GM12878 (cell line): Measurements from ENCODE around the gene CD55. TPM values are rescaled to one million over a fixed set of nuclear protein-coding genes. Genes with fewer than 3 reads are reported as not detected.

Experiments used
- JUNB ChIP-seq: IDR thresholded peaks from 2 replicates; pipeline ENCODE4 v1.6.1; 2016; ENCODE audit warnings: antibody characterized with exemption, mild to moderate bottlenecking
- KAT2A ChIP-seq: conservative IDR thresholded peaks from 2 replicates; pipeline ENCODE4 v1.6.1; 2011; ENCODE audit warnings: low read depth, low read length; ENCODE audit not compliant: control insufficient read depth
- NFXL1 ChIP-seq: fragments of 450-650 bp; IDR thresholded peaks from 2 replicates; pipeline ENCODE4 v1.6.1; 2017; ENCODE audit warnings: antibody characterized with exemption, mild to moderate bottlenecking, borderline replicate concordance
- TCF12 ChIP-seq: IDR thresholded peaks from 2 replicates; pipeline ENCODE4 v1.6.1; 2011; ENCODE audit warnings: low read depth, mild to moderate bottlenecking, low read length
- ZNF24 ChIP-seq: fragments of 450-650 bp; IDR thresholded peaks from 2 replicates; pipeline ENCODE4 v1.6.1; 2017; ENCODE audit warnings: antibody characterized with exemption, mild to moderate bottlenecking
- polyA plus RNA-seq, 11 experiments: library from polyadenylated mRNA; depleted of rRNA in 4 of 11; unstranded in 6 of 11; stranded (reverse) in 5 of 11; fragments of >200 nt; fragmentation: Nextera tagmentation in 4 of 11; fragmentation: Illumina TruSeq in 1 of 11; extraction: Ambion mirVana in 4 of 11; extraction: Trizol in 1 of 11; gene quantifications; 1 replicate in 1 of 11; 2 replicates in 10 of 11; pipeline versions ENCODE4 v1.2.1 to v1.2.3, GENCODE V29; 2011 to 2016; ENCODE audit warnings: inconsistent platforms in 2 of 11, missing spikeins in 2 of 11, low read depth in 1 of 11
- total RNA-seq, 4 experiments: library from RNA; depleted of rRNA in 3 of 4; stranded (reverse); fragments of >200 nt in 3 of 4; fragmentation: Illumina TruSeq in 1 of 4; extraction: Trizol in 1 of 4; gene quantifications; 2 replicates each; pipeline versions ENCODE4 v1.2.1 to v1.2.3, GENCODE V29; 2013 to 2021
- TF ChIP-seq, protein P1 (sequence below): IDR thresholded peaks from 2 replicates; pipeline ENCODE4 v1.6.1; 2012; ENCODE audit warnings: improper control_type of control experiment, low read depth, low read length; ENCODE audit not compliant: insufficient replicate concordance
- TF ChIP-seq, protein P2 (sequence below): IDR thresholded peaks from 2 replicates; pipeline ENCODE4 v1.6.1; 2012; ENCODE audit warnings: mild to moderate bottlenecking, low read depth, low read length
- TF ChIP-seq, protein P3 (sequence below): fragments of 450-650 bp; IDR thresholded peaks from 2 replicates; pipeline ENCODE4 v1.6.1; 2016; ENCODE audit warnings: mild to moderate bottlenecking
- TF ChIP-seq, protein P4 (sequence below): IDR thresholded peaks from 2 replicates; pipeline ENCODE4 v1.6.1; 2011; ENCODE audit warnings: borderline replicate concordance, low read depth, mild to moderate bottlenecking, moderate library complexity, low read length; ENCODE audit not compliant: insufficient read depth, poor library complexity, severe bottlenecking
- TF ChIP-seq, protein P5 (sequence below): IDR thresholded peaks from 2 replicates; pipeline ENCODE4 v1.6.1; 2012; ENCODE audit warnings: low read depth, low read length, improper control_type of control experiment

CD55 gene
- total and polyA plus RNA-seq, 10 of the 15 experiments (the other 5 are each of a cell fraction or from before 2014, with no cell fraction given): 5.2 to 46.5 (median 15.1) TPM

DNA sequence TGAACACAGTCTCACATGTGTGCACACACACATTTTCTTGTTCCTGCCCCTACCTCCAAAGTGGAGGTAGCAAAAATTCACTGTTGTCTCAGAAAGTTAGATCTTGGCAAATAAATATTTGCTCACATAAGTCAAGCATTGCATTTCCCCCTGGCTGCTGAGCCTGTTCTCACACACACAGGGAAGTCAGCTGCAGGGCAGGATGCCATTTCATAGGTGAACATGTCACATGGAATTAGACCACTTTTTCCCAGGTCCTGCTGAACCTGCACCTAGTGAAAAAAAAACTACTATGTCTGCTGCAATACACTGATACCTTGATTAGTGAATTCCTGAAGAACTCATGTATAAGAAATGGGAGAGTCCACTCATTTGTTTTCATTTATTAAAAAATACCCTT is 5.3 kb upstream of the CD55 start (continued):
- TF ChIP-seq, protein P1, sequence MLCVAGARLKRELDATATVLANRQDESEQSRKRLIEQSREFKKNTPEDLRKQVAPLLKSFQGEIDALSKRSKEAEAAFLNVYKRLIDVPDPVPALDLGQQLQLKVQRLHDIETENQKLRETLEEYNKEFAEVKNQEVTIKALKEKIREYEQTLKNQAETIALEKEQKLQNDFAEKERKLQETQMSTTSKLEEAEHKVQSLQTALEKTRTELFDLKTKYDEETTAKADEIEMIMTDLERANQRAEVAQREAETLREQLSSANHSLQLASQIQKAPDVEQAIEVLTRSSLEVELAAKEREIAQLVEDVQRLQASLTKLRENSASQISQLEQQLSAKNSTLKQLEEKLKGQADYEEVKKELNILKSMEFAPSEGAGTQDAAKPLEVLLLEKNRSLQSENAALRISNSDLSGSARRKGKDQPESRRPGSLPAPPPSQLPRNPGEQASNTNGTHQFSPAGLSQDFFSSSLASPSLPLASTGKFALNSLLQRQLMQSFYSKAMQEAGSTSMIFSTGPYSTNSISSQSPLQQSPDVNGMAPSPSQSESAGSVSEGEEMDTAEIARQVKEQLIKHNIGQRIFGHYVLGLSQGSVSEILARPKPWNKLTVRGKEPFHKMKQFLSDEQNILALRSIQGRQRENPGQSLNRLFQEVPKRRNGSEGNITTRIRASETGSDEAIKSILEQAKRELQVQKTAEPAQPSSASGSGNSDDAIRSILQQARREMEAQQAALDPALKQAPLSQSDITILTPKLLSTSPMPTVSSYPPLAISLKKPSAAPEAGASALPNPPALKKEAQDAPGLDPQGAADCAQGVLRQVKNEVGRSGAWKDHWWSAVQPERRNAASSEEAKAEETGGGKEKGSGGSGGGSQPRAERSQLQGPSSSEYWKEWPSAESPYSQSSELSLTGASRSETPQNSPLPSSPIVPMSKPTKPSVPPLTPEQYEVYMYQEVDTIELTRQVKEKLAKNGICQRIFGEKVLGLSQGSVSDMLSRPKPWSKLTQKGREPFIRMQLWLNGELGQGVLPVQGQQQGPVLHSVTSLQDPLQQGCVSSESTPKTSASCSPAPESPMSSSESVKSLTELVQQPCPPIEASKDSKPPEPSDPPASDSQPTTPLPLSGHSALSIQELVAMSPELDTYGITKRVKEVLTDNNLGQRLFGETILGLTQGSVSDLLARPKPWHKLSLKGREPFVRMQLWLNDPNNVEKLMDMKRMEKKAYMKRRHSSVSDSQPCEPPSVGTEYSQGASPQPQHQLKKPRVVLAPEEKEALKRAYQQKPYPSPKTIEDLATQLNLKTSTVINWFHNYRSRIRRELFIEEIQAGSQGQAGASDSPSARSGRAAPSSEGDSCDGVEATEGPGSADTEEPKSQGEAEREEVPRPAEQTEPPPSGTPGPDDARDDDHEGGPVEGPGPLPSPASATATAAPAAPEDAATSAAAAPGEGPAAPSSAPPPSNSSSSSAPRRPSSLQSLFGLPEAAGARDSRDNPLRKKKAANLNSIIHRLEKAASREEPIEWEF: no peak
- TF ChIP-seq, protein P2, sequence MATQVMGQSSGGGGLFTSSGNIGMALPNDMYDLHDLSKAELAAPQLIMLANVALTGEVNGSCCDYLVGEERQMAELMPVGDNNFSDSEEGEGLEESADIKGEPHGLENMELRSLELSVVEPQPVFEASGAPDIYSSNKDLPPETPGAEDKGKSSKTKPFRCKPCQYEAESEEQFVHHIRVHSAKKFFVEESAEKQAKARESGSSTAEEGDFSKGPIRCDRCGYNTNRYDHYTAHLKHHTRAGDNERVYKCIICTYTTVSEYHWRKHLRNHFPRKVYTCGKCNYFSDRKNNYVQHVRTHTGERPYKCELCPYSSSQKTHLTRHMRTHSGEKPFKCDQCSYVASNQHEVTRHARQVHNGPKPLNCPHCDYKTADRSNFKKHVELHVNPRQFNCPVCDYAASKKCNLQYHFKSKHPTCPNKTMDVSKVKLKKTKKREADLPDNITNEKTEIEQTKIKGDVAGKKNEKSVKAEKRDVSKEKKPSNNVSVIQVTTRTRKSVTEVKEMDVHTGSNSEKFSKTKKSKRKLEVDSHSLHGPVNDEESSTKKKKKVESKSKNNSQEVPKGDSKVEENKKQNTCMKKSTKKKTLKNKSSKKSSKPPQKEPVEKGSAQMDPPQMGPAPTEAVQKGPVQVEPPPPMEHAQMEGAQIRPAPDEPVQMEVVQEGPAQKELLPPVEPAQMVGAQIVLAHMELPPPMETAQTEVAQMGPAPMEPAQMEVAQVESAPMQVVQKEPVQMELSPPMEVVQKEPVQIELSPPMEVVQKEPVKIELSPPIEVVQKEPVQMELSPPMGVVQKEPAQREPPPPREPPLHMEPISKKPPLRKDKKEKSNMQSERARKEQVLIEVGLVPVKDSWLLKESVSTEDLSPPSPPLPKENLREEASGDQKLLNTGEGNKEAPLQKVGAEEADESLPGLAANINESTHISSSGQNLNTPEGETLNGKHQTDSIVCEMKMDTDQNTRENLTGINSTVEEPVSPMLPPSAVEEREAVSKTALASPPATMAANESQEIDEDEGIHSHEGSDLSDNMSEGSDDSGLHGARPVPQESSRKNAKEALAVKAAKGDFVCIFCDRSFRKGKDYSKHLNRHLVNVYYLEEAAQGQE: no peak
- TF ChIP-seq, protein P3, sequence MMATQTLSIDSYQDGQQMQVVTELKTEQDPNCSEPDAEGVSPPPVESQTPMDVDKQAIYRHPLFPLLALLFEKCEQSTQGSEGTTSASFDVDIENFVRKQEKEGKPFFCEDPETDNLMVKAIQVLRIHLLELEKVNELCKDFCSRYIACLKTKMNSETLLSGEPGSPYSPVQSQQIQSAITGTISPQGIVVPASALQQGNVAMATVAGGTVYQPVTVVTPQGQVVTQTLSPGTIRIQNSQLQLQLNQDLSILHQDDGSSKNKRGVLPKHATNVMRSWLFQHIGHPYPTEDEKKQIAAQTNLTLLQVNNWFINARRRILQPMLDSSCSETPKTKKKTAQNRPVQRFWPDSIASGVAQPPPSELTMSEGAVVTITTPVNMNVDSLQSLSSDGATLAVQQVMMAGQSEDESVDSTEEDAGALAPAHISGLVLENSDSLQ: no peak
- TF ChIP-seq, protein P4, sequence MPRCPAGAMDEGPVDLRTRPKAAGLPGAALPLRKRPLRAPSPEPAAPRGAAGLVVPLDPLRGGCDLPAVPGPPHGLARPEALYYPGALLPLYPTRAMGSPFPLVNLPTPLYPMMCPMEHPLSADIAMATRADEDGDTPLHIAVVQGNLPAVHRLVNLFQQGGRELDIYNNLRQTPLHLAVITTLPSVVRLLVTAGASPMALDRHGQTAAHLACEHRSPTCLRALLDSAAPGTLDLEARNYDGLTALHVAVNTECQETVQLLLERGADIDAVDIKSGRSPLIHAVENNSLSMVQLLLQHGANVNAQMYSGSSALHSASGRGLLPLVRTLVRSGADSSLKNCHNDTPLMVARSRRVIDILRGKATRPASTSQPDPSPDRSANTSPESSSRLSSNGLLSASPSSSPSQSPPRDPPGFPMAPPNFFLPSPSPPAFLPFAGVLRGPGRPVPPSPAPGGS: no peak
- TF ChIP-seq TCF12 (no peak), NFXL1 (no peak), KAT2A (no peak), ZNF24 (no peak), JUNB (no peak)
- TF ChIP-seq, protein P5, sequence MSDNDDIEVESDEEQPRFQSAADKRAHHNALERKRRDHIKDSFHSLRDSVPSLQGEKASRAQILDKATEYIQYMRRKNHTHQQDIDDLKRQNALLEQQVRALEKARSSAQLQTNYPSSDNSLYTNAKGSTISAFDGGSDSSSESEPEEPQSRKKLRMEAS: no peak
